GM23338 (cell line): ENCODE measurements around the gene NEMF.

Experiments
- CTCF ChIP-seq, 2 experiments: fragments of 200-600 bp in 1 of 2; sonication (generic) in 1 of 2; conservative IDR thresholded peaks; 2 replicates each; pipeline versions ENCODE4 v1.5.1 to v1.6.1; 2016 to 2017; ENCODE audit warnings: antibody characterized with exemption in 2 of 2, low read depth in 2 of 2, mild to moderate bottlenecking in 2 of 2, moderate library complexity in 1 of 2
- EZH2 ChIP-seq: fragments of 200-600 bp; sonication (generic); IDR thresholded peaks from one replicate; pipeline ENCODE4 v1.8.0; 2017; ENCODE audit warnings: antibody characterized with exemption, mild to moderate bottlenecking, low read depth; ENCODE audit not compliant: unreplicated experiment
- NANOG ChIP-seq: IDR thresholded peaks from 2 replicates; pipeline ENCODE4 v1.6.1; 2016; ENCODE audit warnings: antibody characterized with exemption, borderline replicate concordance
- REST ChIP-seq: IDR thresholded peaks from one replicate; pipeline ENCODE4 v1.6.1; 2018; ENCODE audit warnings: antibody characterized with exemption; ENCODE audit not compliant: unreplicated experiment
- STAT1 ChIP-seq: IDR thresholded peaks from one replicate; pipeline ENCODE4 v1.6.1; 2016; ENCODE audit warnings: antibody characterized with exemption; ENCODE audit not compliant: unreplicated experiment

- TF ChIP-seq EZH2 (no peak), NANOG (no peak), CTCF (conservative IDR thresholded peaks at IDR 0.05; ENCODE audit: low read depth in 2 of 2) (no peak), REST (no peak), STAT1 (no peak)
Observed at GRCh38 chr14:49876563-49877127, 24.1 kb upstream of the NEMF start.
